NCI-H2107 (cell line): Measurements from ENCODE around the gene ARL14.

Experiments
- DNase-seq: peaks from one replicate; lab custom pipeline; 2025; lab: John Stamatoyannopoulos, UW

The ARL14 gene

GRCh38 chr3:160676547-160677303, at the start of gene ARL14:
Gene ARL14 (plus strand): TSS chr3:160677160. CDS start chr3:160677347, 187 bp downstream.
- DNase-seq = no peak

DNA sequence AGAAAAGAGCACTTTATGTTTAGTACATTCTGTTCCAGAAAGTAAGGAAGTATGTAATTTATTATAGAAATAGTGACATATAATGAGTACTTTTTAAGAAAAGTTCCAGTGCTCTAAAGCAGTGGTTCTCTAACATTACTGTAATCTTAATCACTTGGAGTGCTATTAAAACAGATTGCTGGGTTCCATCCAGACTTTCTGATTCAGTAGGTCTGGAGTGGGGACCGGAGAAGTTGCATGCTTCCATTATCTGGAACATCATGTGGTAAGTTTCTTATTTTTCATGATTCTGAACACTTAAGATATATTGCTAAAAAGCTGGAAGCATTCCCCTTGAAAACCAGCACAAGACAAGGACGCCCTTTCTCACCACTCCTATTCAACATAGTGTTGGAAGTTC, 47.5 kb upstream of the ARL14 start:
- no peak for DNase-seq

GRCh38 chr3:160633361-160634083, 43.4 kb upstream of the ARL14 start:
- DNase-seq = no peak

GRCh38 chr3:160635213-160635612, 41.7 kb upstream of the ARL14 start:
- no peak for DNase-seq

- no peak for DNase-seq
Measured at GRCh38 chr3:160637086-160637485, 39.9 kb upstream of the ARL14 start.

GRCh38 chr3:160638184-160638583, 38.8 kb upstream of the ARL14 start:
- DNase-seq = no peak

- no peak for DNase-seq
Measured at GRCh38 chr3:160641665-160642309, 35.2 kb upstream of the ARL14 start.

DNA sequence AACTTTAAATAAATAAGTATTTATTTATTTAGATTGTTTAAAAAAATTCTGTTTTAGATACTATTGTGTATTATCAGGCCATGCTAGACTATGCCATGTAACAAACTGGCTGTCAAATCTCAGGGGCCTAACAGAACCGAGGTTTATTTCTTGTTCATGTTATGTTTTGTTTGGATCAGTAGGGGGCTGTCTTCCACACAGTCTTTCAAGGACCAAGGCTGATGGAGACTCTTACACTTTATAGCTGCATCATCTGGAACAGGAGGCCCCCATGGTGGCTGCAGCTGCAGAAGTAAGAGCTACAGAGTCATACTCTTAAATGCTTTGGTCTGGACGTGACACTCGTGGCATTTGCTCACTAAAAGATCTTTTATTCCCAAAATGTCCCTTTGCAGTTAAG, 33.0 kb upstream of the ARL14 start:
- DNase-seq = no peak

DNA sequence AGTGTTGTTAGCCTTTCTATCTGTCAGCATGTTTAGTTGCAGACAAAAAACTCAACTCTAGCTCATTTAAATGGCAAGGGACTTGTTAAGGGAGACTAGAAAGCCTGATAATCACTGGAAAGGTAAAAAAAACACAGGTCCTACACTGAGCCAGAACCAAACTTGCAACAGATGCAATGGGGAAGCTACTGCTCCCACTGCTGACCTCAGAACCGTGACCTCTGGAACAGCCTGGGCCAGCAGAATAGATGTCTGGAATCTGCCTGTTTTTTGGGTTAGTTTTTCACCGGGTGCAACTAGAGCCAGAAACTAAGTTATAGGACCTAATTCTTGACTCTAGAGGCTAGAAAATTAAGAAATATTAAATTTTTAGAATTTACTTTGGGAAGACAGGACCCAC, 32.5 kb upstream of the ARL14 start:
- DNase-seq = no peak

DNA sequence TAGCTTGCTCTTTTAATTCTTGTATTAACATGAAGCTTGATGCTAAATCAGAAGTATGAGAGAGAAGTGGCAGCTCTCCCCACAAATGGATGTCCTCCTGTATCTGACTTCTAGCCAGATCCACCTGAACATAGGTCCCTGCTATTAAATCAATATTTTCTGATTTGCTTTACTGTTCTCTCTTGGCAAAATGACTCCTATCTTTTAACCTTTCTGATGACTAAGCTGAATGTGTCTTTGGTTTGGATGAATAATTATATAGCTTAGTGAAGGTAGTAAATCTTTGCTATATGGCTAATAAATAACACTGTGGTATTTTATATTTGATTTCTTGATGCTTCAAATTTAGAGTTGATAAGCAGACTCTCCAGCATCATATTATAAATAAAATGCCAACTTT, 28.3 kb upstream of the ARL14 start:
- no peak for DNase-seq

GRCh38 chr3:160649596-160649995, 27.4 kb upstream of the ARL14 start:
- DNase-seq = no peak

DNA sequence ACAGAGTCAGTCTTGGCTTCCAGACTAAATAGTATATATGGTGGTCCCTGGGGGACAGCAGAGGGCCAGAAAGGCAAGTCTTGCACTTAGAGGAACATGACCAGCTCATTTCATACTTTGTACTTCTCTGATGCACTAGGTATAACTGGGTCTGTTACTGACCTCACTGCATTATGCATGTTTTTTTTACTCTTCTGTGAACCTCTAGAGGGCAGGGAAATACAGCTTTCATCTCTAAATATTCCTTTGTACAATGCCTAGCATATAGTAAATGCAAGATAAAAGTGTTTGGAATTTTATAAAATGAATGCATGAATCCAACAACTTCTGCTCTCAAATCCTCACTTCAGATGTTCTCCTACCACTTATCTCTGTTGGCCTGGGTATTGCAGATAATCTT, 23.4 kb upstream of the ARL14 start:
- DNase-seq = no peak

- no peak for DNase-seq
Measured at GRCh38 chr3:160660902-160661301, 16.1 kb upstream of the ARL14 start.

DNA sequence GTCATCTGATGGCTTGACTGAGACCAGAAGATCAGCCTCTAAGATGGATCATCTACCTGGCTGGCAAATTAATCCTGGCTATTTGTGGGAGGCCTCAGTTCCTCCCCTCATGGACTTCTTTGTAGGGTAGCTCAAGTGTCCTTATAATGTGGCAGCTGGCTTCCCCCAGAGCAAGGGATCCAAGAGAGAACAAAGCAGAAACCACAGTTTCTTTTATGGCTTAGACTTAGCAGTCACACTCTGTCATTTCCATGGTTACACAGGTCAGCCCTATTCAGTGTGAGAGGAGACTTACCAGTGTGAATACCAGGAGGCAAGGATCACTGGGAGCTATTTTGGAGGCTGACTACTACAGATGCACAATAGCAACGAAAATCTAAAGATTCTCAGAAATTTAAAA, 15.3 kb upstream of the ARL14 start:
- peak; percentile 65 for DNase-seq

GRCh38 chr3:160665231-160665630, 11.7 kb upstream of the ARL14 start:
- no peak for DNase-seq

- no peak for DNase-seq
Measured at GRCh38 chr3:160665784-160666526, 11.0 kb upstream of the ARL14 start.

- DNase-seq = no peak
Measured at GRCh38 chr3:160667452-160667851, 9.5 kb upstream of the ARL14 start.

DNA sequence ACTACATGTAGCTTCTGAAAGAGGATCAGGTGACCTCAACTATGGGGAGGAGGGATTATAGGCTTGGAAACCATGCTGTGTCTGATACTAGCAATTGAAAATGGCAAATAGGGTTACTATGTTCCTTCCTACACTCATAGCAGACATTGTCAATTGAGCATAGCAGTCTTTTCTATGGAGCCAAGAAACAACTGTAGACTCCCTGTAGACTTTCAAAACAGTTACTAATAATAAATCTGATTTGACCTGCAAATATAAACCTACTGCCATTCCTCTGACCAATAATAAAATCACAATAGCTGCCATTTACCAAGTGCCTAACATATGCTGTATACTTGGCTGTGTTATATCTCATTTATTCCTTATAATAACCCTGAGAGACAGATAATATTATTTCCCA, 8.5 kb upstream of the ARL14 start:
- no peak for DNase-seq

- no peak for DNase-seq
Measured at GRCh38 chr3:160671231-160671630, 5.7 kb upstream of the ARL14 start.

DNA sequence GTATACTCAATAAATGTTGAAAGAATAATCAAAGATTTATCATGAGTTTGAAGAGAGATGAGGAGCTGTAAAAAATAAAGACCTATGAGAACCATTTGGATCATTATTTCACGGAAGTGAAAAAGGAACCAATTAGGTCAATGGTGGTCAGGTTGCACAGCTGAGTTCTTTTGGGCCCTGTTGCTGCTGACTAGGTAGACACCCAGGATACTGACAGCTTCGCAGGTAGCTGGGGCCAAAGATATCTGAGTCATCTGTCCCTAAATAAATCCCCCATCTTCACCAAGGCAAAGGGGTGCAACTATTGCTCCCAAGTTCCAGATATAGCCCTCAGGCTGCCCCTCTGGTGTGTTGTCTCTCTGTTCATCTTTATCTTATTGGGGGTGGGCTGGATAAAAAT, 5.0 kb upstream of the ARL14 start:
- no peak for DNase-seq

GRCh38 chr3:160673188-160673587, 3.8 kb upstream of the ARL14 start:
- DNase-seq = no peak

DNA sequence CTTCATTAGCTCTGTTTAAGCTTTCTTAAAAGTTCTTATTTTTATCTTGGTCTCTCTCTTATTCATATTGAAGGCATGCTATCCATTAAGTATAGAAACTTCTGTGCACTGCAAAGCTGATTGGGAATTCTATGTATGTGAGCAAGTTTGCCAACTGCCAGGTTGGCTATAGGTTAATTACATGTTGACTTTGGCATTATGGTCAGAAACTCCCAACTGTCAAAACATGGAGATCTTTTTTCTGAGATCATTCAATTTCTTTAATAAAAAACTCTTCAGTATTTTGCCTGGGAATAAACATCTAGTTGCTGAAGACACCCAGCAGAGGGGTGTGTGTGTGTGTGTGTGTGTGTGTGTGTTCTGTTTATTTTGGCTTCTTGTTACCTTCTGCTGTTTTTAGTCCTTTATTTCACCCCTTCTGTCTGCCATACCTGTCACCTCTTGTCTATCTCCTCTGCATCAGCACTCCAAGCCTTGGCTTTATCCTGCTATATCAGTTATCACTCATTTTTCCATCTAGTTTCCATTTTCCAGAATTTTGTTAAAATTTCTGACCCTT, 1.3 kb upstream of the ARL14 start:
- DNase-seq = no peak
